ENCODE measurements around the gene EIF1.

The EIF1 gene

GRCh38 chr17:41739661-41740352, 51.1 kb downstream of the EIF1 start:
- Histone ChIP-seq H3K4me1 (ENCODE audit: low read length) (peaks cover 18% of the 10 kb centered on the region), H3K36me3 (replicated peaks; ENCODE audit: insufficient read depth, low read length) (no peaks in the 10 kb centered on the region), H3K9me3 (replicated peaks; ENCODE audit: insufficient read depth, low read length) (no peaks in the 10 kb centered on the region), H4K20me1 (ENCODE audit: insufficient read depth, low read length) (no peaks in the 10 kb centered on the region), H3K27me3 (replicated peaks; ENCODE audit: insufficient read depth, low read length) (peaks cover 29% of the 10 kb centered on the region), H3K4me3 (ENCODE audit: low read length) (no peak overlapping the region), H3K27ac (ENCODE audit: low read length) (no peak overlapping the region), H2AFZ (ENCODE audit: low read length) (no peak overlapping the region), H3K4me2 (ENCODE audit: low read depth, low read length) (no peak overlapping the region), H3F3A (ENCODE audit: insufficient read depth, low read length) (no peaks in the 10 kb centered on the region), H3K79me2 (ENCODE audit: low read length) (no peaks in the 10 kb centered on the region), H3K9ac (ENCODE audit: low read length) (no peak overlapping the region), H3K9me2 (replicated peaks; ENCODE audit: insufficient read depth, low read length) (no peaks in the 10 kb centered on the region)
- TF ChIP-seq CTCF (IDR thresholded peaks at IDR 0.05; ENCODE audit: low read length), result no peak
- no peak for TF ChIP-seq EZH2phosphoT487 (IDR thresholded peaks at IDR 0.05; ENCODE audit: low read length)
- TF ChIP-seq EZH2 (optimal IDR thresholded peaks at IDR 0.05; ENCODE audit: low read depth, low read length), result no peak
- DNase-seq, result no peak

GRCh38 chr17:41740506-41740905, 51.8 kb downstream of the EIF1 start:
- Histone ChIP-seq H3K4me3 (ENCODE audit: low read length) (no peak overlapping the region), H3F3A (ENCODE audit: insufficient read depth, low read length) (no peaks in the 10 kb centered on the region), H3K9ac (ENCODE audit: low read length) (no peak overlapping the region), H4K20me1 (ENCODE audit: insufficient read depth, low read length) (no peaks in the 10 kb centered on the region), H3K36me3 (replicated peaks; ENCODE audit: insufficient read depth, low read length) (no peaks in the 10 kb centered on the region), H3K27ac (ENCODE audit: low read length) (no peak overlapping the region), H3K4me2 (ENCODE audit: low read depth, low read length) (no peak overlapping the region), H3K9me2 (replicated peaks; ENCODE audit: insufficient read depth, low read length) (no peaks in the 10 kb centered on the region), H3K9me3 (replicated peaks; ENCODE audit: insufficient read depth, low read length) (no peaks in the 10 kb centered on the region), H3K27me3 (replicated peaks; ENCODE audit: insufficient read depth, low read length) (peaks cover 22% of the 10 kb centered on the region), H2AFZ (ENCODE audit: low read length) (no peak overlapping the region), H3K79me2 (ENCODE audit: low read length) (no peaks in the 10 kb centered on the region), H3K4me1 (ENCODE audit: low read length) (peaks cover 13% of the 10 kb centered on the region; the same call in 1 of the 2 replicates)
- TF ChIP-seq EZH2phosphoT487 (IDR thresholded peaks at IDR 0.05; ENCODE audit: low read length) (no peak), CTCF (IDR thresholded peaks at IDR 0.05; ENCODE audit: low read length) (no peak), EZH2 (optimal IDR thresholded peaks at IDR 0.05; ENCODE audit: low read depth, low read length) (no peak)
- DNase-seq, result no peak

GRCh38 chr17:41741709-41742108, 53.0 kb downstream of the EIF1 start:
- no peak for DNase-seq
- Histone ChIP-seq H3K9me3 (replicated peaks; ENCODE audit: insufficient read depth, low read length) (no peaks in the 10 kb centered on the region), H3K4me3 (ENCODE audit: low read length) (no peak overlapping the region), H4K20me1 (ENCODE audit: insufficient read depth, low read length) (no peaks in the 10 kb centered on the region), H3K4me2 (ENCODE audit: low read depth, low read length) (no peak overlapping the region), H2AFZ (ENCODE audit: low read length) (no peak overlapping the region), H3K9me2 (replicated peaks; ENCODE audit: insufficient read depth, low read length) (no peaks in the 10 kb centered on the region), H3F3A (ENCODE audit: insufficient read depth, low read length) (no peaks in the 10 kb centered on the region), H3K27ac (ENCODE audit: low read length) (no peak overlapping the region), H3K36me3 (replicated peaks; ENCODE audit: insufficient read depth, low read length) (no peaks in the 10 kb centered on the region), H3K9ac (ENCODE audit: low read length) (no peak overlapping the region), H3K4me1 (ENCODE audit: low read length) (peaks cover 13% of the 10 kb centered on the region; the same call in 1 of the 2 replicates), H3K27me3 (replicated peaks; ENCODE audit: insufficient read depth, low read length) (peaks cover 10% of the 10 kb centered on the region), H3K79me2 (ENCODE audit: low read length) (no peaks in the 10 kb centered on the region)
- TF ChIP-seq CTCF (IDR thresholded peaks at IDR 0.05; ENCODE audit: low read length), result no peak
- no peak for TF ChIP-seq EZH2phosphoT487 (IDR thresholded peaks at IDR 0.05; ENCODE audit: low read length)
- TF ChIP-seq EZH2 (optimal IDR thresholded peaks at IDR 0.05; ENCODE audit: low read depth, low read length), result no peak
